DND-41 (cell line): ENCODE measurements around the gene OR6S1.

Source experiments
- ATAC-seq: fragments of 200-7000 bp; cut with Tn5 transposase; 3 replicates; pipeline ENCODE4 v1.9.1; 2021; ENCODE audit warnings: low read depth; ENCODE audit not compliant: insufficient read depth
- DNase-seq: peaks from one replicate; pipeline ENCODE4 v3.0.0-alpha.2; 2020
- H2AFZ ChIP-seq: 2 replicates; pipeline ENCODE4 v1.6.0; 2012; ENCODE audit warnings: low read depth, low read length
- H3K27ac ChIP-seq: 2 replicates; pipeline ENCODE4 v1.5.1; 2012; ENCODE audit warnings: low read length, inconsistent platforms
- H3K27me3 ChIP-seq: fragments of 200-600 bp; sonication (generic); 2 replicates; pipeline ENCODE4 v1.6.0; 2012; ENCODE audit warnings: low read length, mild to moderate bottlenecking, inconsistent platforms; ENCODE audit not compliant: insufficient read depth, poor library complexity
- H3K36me3 ChIP-seq: 2 replicates; pipeline ENCODE4 v1.5.1; 2012; ENCODE audit warnings: low read length, inconsistent platforms; ENCODE audit not compliant: insufficient read depth
- H3K4me1 ChIP-seq: 2 replicates; pipeline ENCODE4 v1.5.1; 2012; ENCODE audit warnings: mild to moderate bottlenecking, low read length; ENCODE audit not compliant: insufficient read depth
- H3K4me2 ChIP-seq: 2 replicates; pipeline ENCODE4 v1.6.0; 2012; ENCODE audit warnings: mild to moderate bottlenecking, moderate library complexity, low read length, inconsistent platforms; ENCODE audit not compliant: insufficient read depth
- H3K4me3 ChIP-seq, 2 experiments: fragments of 200-600 bp in 1 of 2; shearing (Covaris generic) in 1 of 2; 2 replicates each; pipeline ENCODE4 v1.5.1; 2012 to 2016; ENCODE audit warnings: inconsistent platforms in 2 of 2, low read length in 2 of 2, mild to moderate bottlenecking in 2 of 2, low read depth in 1 of 2, moderate library complexity in 1 of 2
- H3K79me2 ChIP-seq: 2 replicates; pipeline ENCODE4 v1.6.0; 2012; ENCODE audit warnings: low read length, inconsistent platforms; ENCODE audit not compliant: insufficient read depth
- H3K9ac ChIP-seq: 2 replicates; pipeline ENCODE4 v1.6.0; 2012; ENCODE audit warnings: low read depth, mild to moderate bottlenecking, inconsistent platforms, low read length, moderate library complexity
- H3K9me3 ChIP-seq: 2 replicates; pipeline ENCODE4 v1.5.1; 2012; ENCODE audit warnings: low read length, moderate library complexity, mild to moderate bottlenecking, inconsistent platforms; ENCODE audit not compliant: insufficient read depth, severe bottlenecking
- H4K20me1 ChIP-seq: 2 replicates; pipeline ENCODE4 v1.6.0; 2012; ENCODE audit warnings: low read length; ENCODE audit not compliant: insufficient read depth
- EZH2 ChIP-seq: IDR thresholded peaks from 3 replicates; pipeline ENCODE4 v1.6.1; 2012; ENCODE audit warnings: borderline replicate concordance, low read depth, mild to moderate bottlenecking, moderate library complexity, low read length, inconsistent platforms; ENCODE audit not compliant: severe bottlenecking
- TF ChIP-seq, protein P1 (sequence below): IDR thresholded peaks from 2 replicates; pipeline ENCODE4 v1.5.1; 2012; ENCODE audit warnings: borderline replicate concordance, low read length, moderate library complexity, mild to moderate bottlenecking; ENCODE audit not compliant: poor library complexity, severe bottlenecking; ENCODE audit errors: extremely low read depth

Gene OR6S1

GRCh38 chr14:20592574-20592973 lies 48.9 kb downstream of the OR6S1 start:
- H3K27ac ChIP-seq: no peak overlapping the region
- no peaks in the 10 kb centered on the region for H4K20me1 ChIP-seq
- no peaks in the 10 kb centered on the region for H3K36me3 ChIP-seq
- ATAC-seq (no peak), DNase-seq (no peak)
- no peak overlapping the region for H3K9ac ChIP-seq
- peaks cover 8% of the 10 kb centered on the region for H3K27me3 ChIP-seq
- no peak overlapping the region for H3K4me2 ChIP-seq
- H3K9me3 ChIP-seq: no peaks in the 10 kb centered on the region
- no peak overlapping the region for H2AFZ ChIP-seq
- no peaks in the 10 kb centered on the region for H3K79me2 ChIP-seq
- TF ChIP-seq EZH2: no peak
- TF ChIP-seq, protein P1, sequence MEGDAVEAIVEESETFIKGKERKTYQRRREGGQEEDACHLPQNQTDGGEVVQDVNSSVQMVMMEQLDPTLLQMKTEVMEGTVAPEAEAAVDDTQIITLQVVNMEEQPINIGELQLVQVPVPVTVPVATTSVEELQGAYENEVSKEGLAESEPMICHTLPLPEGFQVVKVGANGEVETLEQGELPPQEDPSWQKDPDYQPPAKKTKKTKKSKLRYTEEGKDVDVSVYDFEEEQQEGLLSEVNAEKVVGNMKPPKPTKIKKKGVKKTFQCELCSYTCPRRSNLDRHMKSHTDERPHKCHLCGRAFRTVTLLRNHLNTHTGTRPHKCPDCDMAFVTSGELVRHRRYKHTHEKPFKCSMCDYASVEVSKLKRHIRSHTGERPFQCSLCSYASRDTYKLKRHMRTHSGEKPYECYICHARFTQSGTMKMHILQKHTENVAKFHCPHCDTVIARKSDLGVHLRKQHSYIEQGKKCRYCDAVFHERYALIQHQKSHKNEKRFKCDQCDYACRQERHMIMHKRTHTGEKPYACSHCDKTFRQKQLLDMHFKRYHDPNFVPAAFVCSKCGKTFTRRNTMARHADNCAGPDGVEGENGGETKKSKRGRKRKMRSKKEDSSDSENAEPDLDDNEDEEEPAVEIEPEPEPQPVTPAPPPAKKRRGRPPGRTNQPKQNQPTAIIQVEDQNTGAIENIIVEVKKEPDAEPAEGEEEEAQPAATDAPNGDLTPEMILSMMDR: no peak
- no peak overlapping the region for H3K4me3 ChIP-seq
- H3K4me1 ChIP-seq: peaks cover 8% of the 10 kb centered on the region; the same call in 1 of the 2 replicates

DNA sequence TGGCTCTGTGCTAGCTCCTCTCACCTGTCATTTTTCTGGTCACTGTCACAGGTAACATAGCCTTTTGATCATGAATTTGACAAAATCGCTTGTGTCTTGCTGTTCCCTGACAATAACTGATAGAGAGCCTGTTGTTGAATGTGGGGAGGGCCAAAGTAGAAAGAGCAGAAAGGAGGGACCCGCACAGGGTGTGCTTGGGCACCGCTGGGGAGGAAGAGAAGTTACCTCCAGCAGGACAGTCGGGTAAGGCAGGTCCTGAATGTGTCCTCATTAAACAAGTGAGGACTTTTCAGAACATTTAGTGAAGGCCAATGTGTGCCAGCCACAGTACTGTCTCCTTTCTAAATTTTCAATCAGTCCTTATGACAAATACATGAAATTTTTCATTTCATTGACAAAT lies 50.3 kb downstream of the OR6S1 start, which contains the start of gene RNASE12:
Gene RNASE12, minus strand, starts transcription at position 142 of the 400 bp plus-strand sequence. CDS start 653 bp downstream, outside the sequence.
- H2AFZ ChIP-seq: no peak within 1 kb of the TSS
- no peak within 1 kb of the TSS for H3K4me2 ChIP-seq
- ATAC-seq: no peak
- H3K9me3 ChIP-seq: no peaks in the 10 kb centered on the region
- DNase-seq: no peak
- peaks cover 10% of the 10 kb centered on the region for H3K27me3 ChIP-seq
- no peak for TF ChIP-seq EZH2
- TF ChIP-seq, protein P1: no peak
- H3K9ac ChIP-seq: no peak within 1 kb of the TSS
- no peaks in the 10 kb centered on the region for H4K20me1 ChIP-seq
- no peaks in the 10 kb centered on the region for H3K79me2 ChIP-seq
- H3K36me3 ChIP-seq: no peaks in the 10 kb centered on the region
- no peak within 1 kb of the TSS for H3K4me3 ChIP-seq
- H3K27ac ChIP-seq: no peak within 1 kb of the TSS
- H3K4me1 ChIP-seq: peaks cover 8% of the 10 kb centered on the region; the same call in 1 of the 2 replicates
